ENCODE results near the gene TCTN1. TPM values are rescaled to one million over a fixed set of nuclear protein-coding genes. Genes with fewer than 3 reads are reported as not detected.
"Not testable (repeated sequence)": the region's sequence is repeated elsewhere in the genome, so short reads cannot be mapped to it uniquely, and the experiment has no call there.

TCTN1 gene
- total RNA-seq, 1 donor from 2014 or later = 6.6 TPM

DNA sequence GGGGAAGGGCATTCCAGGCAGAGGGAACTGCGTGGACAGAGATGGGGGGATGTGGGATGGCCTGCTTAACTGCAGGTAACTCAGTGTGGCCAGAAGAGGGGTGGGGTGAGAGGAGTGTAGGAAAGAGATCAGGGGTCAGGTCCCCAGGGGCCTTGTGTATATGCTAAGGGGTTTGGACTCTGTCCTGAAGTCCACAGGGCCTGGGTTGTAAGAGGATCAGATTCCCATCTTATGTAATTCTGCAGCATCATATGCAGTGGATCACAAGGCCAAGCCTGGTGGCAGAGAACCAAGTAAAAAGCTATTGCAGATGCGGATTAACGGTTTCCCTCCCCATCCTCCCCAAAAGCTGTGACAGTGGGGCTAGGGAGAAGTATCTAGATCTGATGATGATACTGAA is 8.7 kb downstream of the TCTN1 start:
- peaks cover 12% of the 10 kb centered on the region for H3K4me1 Mint-ChIP-seq (ENCODE audit: low read depth)
- H3K27ac Mint-ChIP-seq = no peak overlapping the region
- no peak overlapping the region for H3K4me3 Mint-ChIP-seq (ENCODE audit: low read depth)
- H3K9me3 Mint-ChIP-seq = no peaks in the 10 kb centered on the region
- H3K27me3 Mint-ChIP-seq (ENCODE audit: low read depth) = no peaks in the 10 kb centered on the region
- H3K36me3 Mint-ChIP-seq (ENCODE audit: low read depth) = no peaks in the 10 kb centered on the region
- no peak for DNase-seq (ENCODE audit: low spot score)
- intact Hi-C loops (cut with micrococcal nuclease) = no loop called here

- no peak for DNase-seq (ENCODE audit: low spot score)
- Mint-ChIP-seq H3K36me3 (ENCODE audit: low read depth) (no peaks in the 10 kb centered on the region), H3K9me3 (no peaks in the 10 kb centered on the region), H3K4me3 (ENCODE audit: low read depth) (no peak overlapping the region), H3K4me1 (ENCODE audit: low read depth) (peaks cover 7% of the 10 kb centered on the region), H3K27me3 (ENCODE audit: low read depth) (no peaks in the 10 kb centered on the region), H3K27ac (no peak overlapping the region)
- intact Hi-C loops (cut with micrococcal nuclease) = no loop called here
Measured at GRCh38 chr12:110627500-110628195, 13.7 kb downstream of the TCTN1 start.

DNA sequence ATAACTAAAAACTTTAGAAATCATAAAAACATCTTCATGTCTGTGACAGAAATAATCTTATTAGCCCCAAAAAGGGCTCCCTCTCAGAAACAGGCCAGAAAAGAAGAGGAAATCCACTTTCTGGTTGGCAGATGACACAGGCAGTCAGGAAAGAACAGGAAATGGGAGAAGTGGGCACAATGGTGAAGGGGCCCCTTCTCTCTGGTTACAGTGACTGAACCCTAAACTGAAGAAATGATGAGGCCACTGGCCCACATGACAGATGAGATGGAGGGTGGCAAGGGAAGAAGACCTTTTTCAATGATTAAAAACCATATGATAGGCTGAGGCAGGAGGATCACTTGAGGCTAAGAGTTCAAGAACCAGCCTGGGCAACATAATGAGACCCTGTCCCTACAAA is 21.1 kb downstream of the TCTN1 start:
- Mint-ChIP-seq H3K27me3 (ENCODE audit: low read depth) (no peaks in the 10 kb centered on the region), H3K4me3 (ENCODE audit: low read depth) (no peak overlapping the region), H3K4me1 (ENCODE audit: low read depth) (peaks cover 32% of the 10 kb centered on the region), H3K9me3 (no peaks in the 10 kb centered on the region), H3K36me3 (ENCODE audit: low read depth) (no peaks in the 10 kb centered on the region), H3K27ac (peak overlapping the region; percentile 31)
- intact Hi-C loops (cut with micrococcal nuclease) = no loop called here
- DNase-seq (ENCODE audit: low spot score) = no peak

DNA sequence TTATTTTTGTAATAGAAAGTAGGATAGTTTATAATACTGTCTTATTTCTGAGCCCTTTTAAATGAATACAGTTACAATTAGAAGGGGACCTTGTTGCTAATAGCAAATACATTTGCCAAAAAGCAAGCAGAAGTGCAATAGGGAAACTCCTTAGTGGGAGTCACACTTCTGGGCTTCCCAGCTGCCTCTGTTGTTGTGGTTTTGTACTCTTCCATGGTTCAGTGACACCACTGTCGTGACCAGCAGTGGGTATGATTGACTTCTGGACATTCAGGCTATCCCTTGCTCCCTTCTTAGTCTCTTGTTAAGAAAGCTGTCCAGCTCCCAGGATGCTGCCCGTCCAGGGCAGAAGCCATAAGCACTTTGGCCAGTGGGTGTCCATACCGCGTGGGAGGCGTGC is 22.6 kb downstream of the TCTN1 start:
- no peaks in the 10 kb centered on the region for H3K27me3 Mint-ChIP-seq (ENCODE audit: low read depth)
- no peak overlapping the region for H3K27ac Mint-ChIP-seq
- peaks cover 33% of the 10 kb centered on the region for H3K4me1 Mint-ChIP-seq (ENCODE audit: low read depth)
- H3K9me3 Mint-ChIP-seq = no peaks in the 10 kb centered on the region
- intact Hi-C loops (cut with micrococcal nuclease) = no loop called here
- no peaks in the 10 kb centered on the region for H3K36me3 Mint-ChIP-seq (ENCODE audit: low read depth)
- no peak for DNase-seq (ENCODE audit: low spot score)
- H3K4me3 Mint-ChIP-seq (ENCODE audit: low read depth) = no peak overlapping the region

DNA sequence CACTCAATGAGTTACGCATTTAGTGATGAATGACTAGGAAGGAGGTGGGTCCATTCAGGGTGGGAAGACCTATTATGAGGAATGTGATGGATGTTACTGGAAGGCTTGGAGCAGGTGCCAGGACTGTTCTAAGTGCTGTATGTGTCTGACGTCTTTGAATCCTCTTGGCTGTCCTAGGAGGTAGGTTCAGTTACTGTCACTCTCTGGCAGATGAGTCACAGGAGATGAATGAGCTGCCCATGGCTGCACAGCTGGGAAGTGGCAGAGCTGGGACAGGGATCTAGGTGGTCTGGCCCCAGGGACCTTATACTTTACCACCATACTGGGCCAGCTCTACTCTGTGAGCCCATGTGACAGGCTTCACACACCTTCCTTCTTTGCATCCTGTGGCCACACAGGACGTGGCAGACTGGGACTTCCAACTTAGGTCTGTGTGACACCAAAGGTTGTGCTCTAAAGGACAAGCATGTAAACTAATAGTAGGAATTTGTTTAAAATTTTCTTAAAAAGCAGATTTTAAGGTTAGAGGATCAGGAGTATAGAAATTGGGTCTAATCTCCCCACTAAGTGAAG is 24.0 kb downstream of the TCTN1 start:
- Mint-ChIP-seq H3K36me3 (ENCODE audit: low read depth) (no peaks in the 10 kb centered on the region), H3K27me3 (ENCODE audit: low read depth) (no peaks in the 10 kb centered on the region), H3K4me1 (ENCODE audit: low read depth) (peaks cover 35% of the 10 kb centered on the region), H3K27ac (no peak overlapping the region), H3K9me3 (no peaks in the 10 kb centered on the region), H3K4me3 (ENCODE audit: low read depth) (no peak overlapping the region)
- DNase-seq (ENCODE audit: low spot score) = no peak
- intact Hi-C loops (cut with micrococcal nuclease) = no loop called here

GRCh38 chr12:110638796-110639195 is 24.9 kb downstream of the TCTN1 start:
- H3K27ac Mint-ChIP-seq = no peak overlapping the region
- peaks cover 33% of the 10 kb centered on the region for H3K4me1 Mint-ChIP-seq (ENCODE audit: low read depth)
- intact Hi-C loops (cut with micrococcal nuclease) = no loop called here
- no peak overlapping the region for H3K4me3 Mint-ChIP-seq (ENCODE audit: low read depth)
- H3K9me3 Mint-ChIP-seq = no peaks in the 10 kb centered on the region
- H3K27me3 Mint-ChIP-seq (ENCODE audit: low read depth) = no peaks in the 10 kb centered on the region
- no peaks in the 10 kb centered on the region for H3K36me3 Mint-ChIP-seq (ENCODE audit: low read depth)
- no peak for DNase-seq (ENCODE audit: low spot score)

DNA sequence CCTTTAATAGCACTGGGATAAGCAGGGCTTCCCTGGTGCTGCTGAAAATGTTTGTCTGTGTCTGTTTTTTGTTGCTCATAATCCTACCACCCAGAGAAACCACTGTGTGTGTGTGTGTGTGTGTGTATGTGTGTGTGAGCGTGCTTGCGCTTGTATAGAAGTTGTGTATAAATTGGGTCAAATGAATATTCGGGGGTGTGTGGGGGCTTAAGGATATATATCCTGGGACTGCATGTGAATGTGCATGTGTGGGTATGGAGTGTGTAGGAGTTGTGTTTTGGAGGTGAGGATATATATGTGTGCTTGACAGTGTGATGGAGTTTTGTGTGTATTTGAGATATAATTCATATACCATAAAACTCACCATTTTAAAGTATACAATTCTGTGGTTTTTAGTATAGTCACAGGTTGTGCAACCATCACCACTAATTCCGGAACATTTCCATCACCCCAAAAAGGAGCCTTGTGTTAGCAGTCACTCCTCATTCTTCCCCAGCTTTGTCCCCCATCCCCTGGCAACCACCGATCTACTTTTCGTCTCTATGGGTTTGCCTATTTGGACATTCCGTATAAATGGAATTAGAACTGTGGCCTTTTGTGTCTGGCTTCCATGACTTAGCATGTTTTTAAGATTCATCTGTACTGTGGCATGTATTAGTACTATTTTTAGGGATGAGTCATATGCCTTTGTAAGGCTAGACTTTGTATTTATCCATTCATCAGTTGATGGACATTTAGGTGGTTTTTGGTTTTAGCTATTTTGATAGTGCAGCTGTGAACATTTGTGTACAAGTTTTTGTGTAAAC is 25.6 kb downstream of the TCTN1 start:
- Mint-ChIP-seq H3K9me3 (no peaks in the 10 kb centered on the region), H3K27me3 (ENCODE audit: low read depth) (no peaks in the 10 kb centered on the region), H3K36me3 (ENCODE audit: low read depth) (no peaks in the 10 kb centered on the region), H3K4me1 (ENCODE audit: low read depth) (peaks cover 32% of the 10 kb centered on the region), H3K4me3 (ENCODE audit: low read depth) (no peak overlapping the region), H3K27ac (no peak overlapping the region)
- no peak for DNase-seq (ENCODE audit: low spot score)
- intact Hi-C loops (cut with micrococcal nuclease) = no loop called here

DNA sequence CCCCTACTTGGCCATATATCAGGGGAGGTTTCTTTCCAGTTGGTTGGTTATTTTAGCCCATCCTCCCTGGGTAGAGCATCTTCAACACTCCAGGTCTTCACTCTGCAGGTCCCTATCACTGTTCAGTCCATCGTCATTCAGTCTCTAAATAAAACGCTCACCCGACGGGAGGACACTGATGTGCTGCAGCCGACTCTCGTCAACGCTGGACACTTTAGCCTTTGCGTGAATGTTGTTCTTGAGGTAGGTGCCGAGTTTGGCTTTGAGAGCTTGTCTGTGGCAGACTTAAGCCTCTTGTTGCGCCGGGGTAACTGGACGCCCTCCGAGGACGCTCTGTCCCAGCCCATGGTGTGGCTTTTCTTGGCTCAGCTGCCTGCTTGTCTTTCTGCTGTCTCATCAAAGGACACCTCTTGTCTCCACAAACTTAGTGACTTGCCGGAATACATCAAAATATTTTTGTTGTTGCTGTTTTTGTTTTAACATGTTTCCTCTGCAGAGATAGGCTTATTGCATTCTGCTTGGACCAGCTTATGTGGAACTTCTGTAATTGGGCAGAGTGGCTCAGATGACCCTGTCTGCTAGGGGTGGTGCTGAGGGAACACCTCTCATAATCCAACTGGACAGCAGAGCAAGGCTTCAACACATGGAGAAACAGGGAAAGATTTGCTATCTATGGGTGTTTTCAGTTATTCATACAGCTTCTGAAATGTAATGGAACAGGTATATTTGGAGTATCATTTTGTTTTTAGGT is 26.5 kb downstream of the TCTN1 start:
- H3K9me3 Mint-ChIP-seq = no peaks in the 10 kb centered on the region
- intact Hi-C loops (cut with micrococcal nuclease) = no loop called here
- no peak overlapping the region for H3K4me3 Mint-ChIP-seq (ENCODE audit: low read depth)
- DNase-seq (ENCODE audit: low spot score) = no peak
- H3K27ac Mint-ChIP-seq = no peak overlapping the region
- H3K27me3 Mint-ChIP-seq (ENCODE audit: low read depth) = no peaks in the 10 kb centered on the region
- H3K36me3 Mint-ChIP-seq (ENCODE audit: low read depth) = no peaks in the 10 kb centered on the region
- peaks cover 29% of the 10 kb centered on the region for H3K4me1 Mint-ChIP-seq (ENCODE audit: low read depth)

- intact Hi-C loops (cut with micrococcal nuclease) = no loop called here
- DNase-seq (ENCODE audit: low spot score) = no peak
- Mint-ChIP-seq H3K27me3 (ENCODE audit: low read depth) (no peaks in the 10 kb centered on the region), H3K27ac (no peak overlapping the region), H3K36me3 (ENCODE audit: low read depth) (no peaks in the 10 kb centered on the region), H3K9me3 (no peaks in the 10 kb centered on the region), H3K4me1 (ENCODE audit: low read depth) (peaks cover 21% of the 10 kb centered on the region), H3K4me3 (ENCODE audit: low read depth) (no peak overlapping the region)
Measured at GRCh38 chr12:110641521-110641920, 27.6 kb downstream of the TCTN1 start.

DNA sequence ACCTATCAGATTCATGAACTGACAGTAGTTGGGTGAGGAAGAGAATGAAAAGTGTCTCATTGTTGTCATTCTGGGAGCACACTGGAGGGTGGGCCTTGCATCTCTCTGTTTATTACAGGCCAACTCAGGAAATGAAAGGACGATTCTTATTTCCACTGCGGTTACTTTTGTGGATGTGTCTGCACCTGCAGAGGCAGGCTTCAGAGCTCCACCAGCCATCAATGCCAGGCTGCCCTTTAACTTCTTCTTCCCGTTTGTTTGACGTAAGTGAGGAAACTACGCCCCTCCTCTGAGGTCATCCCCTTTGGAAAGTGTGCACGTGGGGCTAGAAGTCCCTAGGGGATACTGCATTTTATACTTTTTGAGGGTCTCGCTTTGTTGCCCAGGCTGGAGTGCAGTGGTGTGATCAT is 33.7 kb downstream of the TCTN1 start:
- Mint-ChIP-seq H3K36me3 (ENCODE audit: low read depth) (peaks cover 26% of the 10 kb centered on the region), H3K9me3 (no peaks in the 10 kb centered on the region), H3K4me1 (ENCODE audit: low read depth) (peaks cover 20% of the 10 kb centered on the region), H3K27me3 (ENCODE audit: low read depth) (no peaks in the 10 kb centered on the region), H3K27ac (peak overlapping the region; percentile 65), H3K4me3 (ENCODE audit: low read depth) (no peak overlapping the region)
- no peak for DNase-seq (ENCODE audit: low spot score)
- intact Hi-C loops (cut with micrococcal nuclease) = no loop called here

DNA sequence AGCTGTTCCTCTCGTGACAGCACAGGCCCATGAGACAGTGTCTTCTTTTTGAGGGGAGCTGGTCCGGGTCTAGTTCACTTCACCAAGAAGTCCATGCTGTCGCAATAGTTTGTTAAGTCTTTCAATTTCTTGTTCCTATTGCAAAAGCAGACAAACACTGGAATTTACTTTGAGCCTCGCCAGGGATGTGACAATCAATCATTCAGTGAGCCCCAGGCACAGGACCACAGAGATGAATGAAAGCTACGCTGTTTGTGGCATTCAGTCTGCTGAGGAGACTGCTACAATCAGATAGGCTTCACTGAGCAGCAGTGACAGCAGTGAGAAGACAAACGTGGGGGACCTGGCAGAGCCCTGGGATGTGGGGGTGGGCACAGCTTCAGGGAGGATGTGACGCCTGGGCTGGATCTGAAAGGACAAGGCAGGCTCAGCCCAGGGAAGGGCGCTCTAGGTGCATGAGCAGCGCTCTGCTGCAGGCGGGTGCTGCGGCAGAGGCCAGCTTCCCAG is 35.5 kb downstream of the TCTN1 start:
- Mint-ChIP-seq H3K36me3 (ENCODE audit: low read depth) (peaks cover 29% of the 10 kb centered on the region), H3K4me3 (ENCODE audit: low read depth) (no peak overlapping the region), H3K9me3 (no peaks in the 10 kb centered on the region), H3K27ac (no peak overlapping the region), H3K4me1 (ENCODE audit: low read depth) (peaks cover 18% of the 10 kb centered on the region), H3K27me3 (ENCODE audit: low read depth) (no peaks in the 10 kb centered on the region)
- DNase-seq (ENCODE audit: low spot score) = no peak
- intact Hi-C loops (cut with micrococcal nuclease) = no loop called here

DNA sequence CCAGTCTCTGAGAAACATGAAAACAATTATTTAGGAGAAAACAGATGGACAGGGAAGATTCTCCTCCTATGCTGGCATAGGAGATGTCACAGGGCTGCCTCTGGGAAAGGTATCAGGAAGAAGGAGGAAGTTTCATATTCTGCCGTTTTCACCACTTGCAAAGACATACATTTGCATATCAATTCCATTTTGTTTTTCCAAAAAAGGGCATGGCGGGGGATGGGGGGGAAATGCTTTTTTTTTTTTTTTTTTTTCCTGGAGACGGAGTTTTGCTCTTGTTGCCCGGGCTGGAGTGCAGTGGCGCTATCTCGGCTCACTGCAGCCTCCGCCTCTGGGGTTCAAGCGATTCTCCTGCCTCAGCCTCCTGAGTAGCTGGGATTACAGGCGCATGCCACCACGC is 40.3 kb downstream of the TCTN1 start:
- H3K4me3 Mint-ChIP-seq (ENCODE audit: low read depth); H3K27me3 Mint-ChIP-seq (ENCODE audit: low read depth); H3K9me3 Mint-ChIP-seq; H3K4me1 Mint-ChIP-seq (ENCODE audit: low read depth); intact Hi-C loops (cut with micrococcal nuclease); H3K27ac Mint-ChIP-seq; DNase-seq (ENCODE audit: low spot score): not testable (repeated sequence)
- peaks cover 18% of the 10 kb centered on the region for H3K36me3 Mint-ChIP-seq (ENCODE audit: low read depth)

Data from activated T-helper 2 cell treated with anti-CD3 and anti-CD28 coated beads, Interferon-gamma antibody, Interleukin-2, Interleukin-4, amounts not matched to agents 10 μg/mL and 5 μg/mL and 100 μg/mL, durations not matched to agents 14 hours and 24 hours and 36 hours (primary cell).